Liver (tissue), 3 donors: Measurements from ENCODE around the gene SCML1.

Experiments used
- RAD21 ChIP-seq, 2 donors: IDR thresholded peaks; 2 replicates each; pipeline ENCODE4 v1.6.1; 2016; ENCODE audit warnings: antibody characterized with exemption in 2 of 2, mild to moderate bottlenecking in 2 of 2
- TF ChIP-seq, protein P1 (sequence below): fragments of 150-350 bp; IDR thresholded peaks from 2 replicates; pipeline ENCODE4 v1.5.1; 2017; ENCODE audit warnings: improper control_type of control experiment, low read depth, low read length; ENCODE audit not compliant: missing input control
- TF ChIP-seq, protein P2 (sequence below): IDR thresholded peaks from 2 replicates; pipeline ENCODE4 v1.6.1; 2016; ENCODE audit warnings: antibody characterized with exemption, mild to moderate bottlenecking
- donor health status: healthy.
- donor health status: healthy.

DNA sequence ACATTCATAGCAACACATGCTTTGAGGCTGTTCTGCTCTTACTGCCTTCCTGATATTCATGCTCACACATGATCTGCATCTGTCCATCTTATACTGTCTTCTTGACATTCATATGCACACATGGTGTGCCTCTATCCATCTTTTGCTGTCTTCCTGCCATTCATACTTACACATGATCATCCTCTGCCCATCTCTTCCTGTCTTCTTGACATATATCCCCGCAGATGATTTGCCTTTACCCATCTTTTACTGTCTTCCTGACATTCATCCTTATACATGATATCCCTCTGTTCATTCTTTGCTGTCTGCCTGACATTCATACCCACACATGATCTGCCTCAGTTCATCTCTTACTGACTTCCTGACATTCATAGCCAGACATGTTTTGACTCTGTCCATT, 36.8 kb downstream of the SCML1 start:
- TF ChIP-seq, protein P1, sequence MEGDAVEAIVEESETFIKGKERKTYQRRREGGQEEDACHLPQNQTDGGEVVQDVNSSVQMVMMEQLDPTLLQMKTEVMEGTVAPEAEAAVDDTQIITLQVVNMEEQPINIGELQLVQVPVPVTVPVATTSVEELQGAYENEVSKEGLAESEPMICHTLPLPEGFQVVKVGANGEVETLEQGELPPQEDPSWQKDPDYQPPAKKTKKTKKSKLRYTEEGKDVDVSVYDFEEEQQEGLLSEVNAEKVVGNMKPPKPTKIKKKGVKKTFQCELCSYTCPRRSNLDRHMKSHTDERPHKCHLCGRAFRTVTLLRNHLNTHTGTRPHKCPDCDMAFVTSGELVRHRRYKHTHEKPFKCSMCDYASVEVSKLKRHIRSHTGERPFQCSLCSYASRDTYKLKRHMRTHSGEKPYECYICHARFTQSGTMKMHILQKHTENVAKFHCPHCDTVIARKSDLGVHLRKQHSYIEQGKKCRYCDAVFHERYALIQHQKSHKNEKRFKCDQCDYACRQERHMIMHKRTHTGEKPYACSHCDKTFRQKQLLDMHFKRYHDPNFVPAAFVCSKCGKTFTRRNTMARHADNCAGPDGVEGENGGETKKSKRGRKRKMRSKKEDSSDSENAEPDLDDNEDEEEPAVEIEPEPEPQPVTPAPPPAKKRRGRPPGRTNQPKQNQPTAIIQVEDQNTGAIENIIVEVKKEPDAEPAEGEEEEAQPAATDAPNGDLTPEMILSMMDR = no peak
- TF ChIP-seq, protein P2, sequence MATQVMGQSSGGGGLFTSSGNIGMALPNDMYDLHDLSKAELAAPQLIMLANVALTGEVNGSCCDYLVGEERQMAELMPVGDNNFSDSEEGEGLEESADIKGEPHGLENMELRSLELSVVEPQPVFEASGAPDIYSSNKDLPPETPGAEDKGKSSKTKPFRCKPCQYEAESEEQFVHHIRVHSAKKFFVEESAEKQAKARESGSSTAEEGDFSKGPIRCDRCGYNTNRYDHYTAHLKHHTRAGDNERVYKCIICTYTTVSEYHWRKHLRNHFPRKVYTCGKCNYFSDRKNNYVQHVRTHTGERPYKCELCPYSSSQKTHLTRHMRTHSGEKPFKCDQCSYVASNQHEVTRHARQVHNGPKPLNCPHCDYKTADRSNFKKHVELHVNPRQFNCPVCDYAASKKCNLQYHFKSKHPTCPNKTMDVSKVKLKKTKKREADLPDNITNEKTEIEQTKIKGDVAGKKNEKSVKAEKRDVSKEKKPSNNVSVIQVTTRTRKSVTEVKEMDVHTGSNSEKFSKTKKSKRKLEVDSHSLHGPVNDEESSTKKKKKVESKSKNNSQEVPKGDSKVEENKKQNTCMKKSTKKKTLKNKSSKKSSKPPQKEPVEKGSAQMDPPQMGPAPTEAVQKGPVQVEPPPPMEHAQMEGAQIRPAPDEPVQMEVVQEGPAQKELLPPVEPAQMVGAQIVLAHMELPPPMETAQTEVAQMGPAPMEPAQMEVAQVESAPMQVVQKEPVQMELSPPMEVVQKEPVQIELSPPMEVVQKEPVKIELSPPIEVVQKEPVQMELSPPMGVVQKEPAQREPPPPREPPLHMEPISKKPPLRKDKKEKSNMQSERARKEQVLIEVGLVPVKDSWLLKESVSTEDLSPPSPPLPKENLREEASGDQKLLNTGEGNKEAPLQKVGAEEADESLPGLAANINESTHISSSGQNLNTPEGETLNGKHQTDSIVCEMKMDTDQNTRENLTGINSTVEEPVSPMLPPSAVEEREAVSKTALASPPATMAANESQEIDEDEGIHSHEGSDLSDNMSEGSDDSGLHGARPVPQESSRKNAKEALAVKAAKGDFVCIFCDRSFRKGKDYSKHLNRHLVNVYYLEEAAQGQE = no peak
- TF ChIP-seq RAD21 (IDR thresholded peaks at IDR 0.05) = no peak
